NCI-H524 treated with DMSO at 0.1 percent for 48 hours (cell line): ENCODE data around the gene ZNF576.
A peak's percentile ranks its signal among the peaks of the same experiment; 100 is the strongest.
"Not testable (repeated sequence)": the region's sequence is repeated elsewhere in the genome, so short reads cannot be mapped to it uniquely, and the experiment has no call there.

ENCODE experiments used
- DNase-seq: peaks from one replicate; lab custom pipeline; 2025; lab: John Stamatoyannopoulos, UW

ZNF576 gene

GRCh38 chr19:43575156-43575950, 21.0 kb upstream of the ZNF576 start, which contains the start of the genes PINLYP and XRCC1:
Gene PINLYP (plus strand): TSS chr19:43575801. CDS start chr19:43577192, 1,391 bp downstream.
Gene XRCC1 (minus strand): TSS chr19:43575527. CDS start chr19:43575458, 69 bp downstream.
- DNase-seq = peak; percentile 78

- no peak for DNase-seq
Measured at GRCh38 chr19:43575955-43576878, 20.2 kb upstream of the ZNF576 start.

DNA sequence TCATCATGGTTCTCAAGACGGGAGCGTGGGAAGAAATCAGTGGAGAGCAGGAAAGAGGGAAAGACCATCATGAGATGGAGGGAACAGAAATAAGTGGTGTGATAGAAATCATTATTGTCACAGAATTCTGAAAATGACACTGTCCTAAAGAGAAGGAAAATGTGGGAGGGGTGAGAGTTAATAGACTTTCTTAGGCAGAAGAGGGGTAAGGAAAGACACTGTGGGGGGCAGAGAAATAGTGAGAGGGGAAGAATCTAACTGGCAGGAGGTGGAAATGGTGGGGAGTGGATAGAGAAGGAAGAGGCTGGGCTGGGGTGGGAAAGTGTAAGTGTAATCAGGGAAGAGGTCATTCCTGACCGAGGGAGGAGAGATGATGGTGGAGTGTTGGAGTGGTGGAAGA, 17.6 kb upstream of the ZNF576 start:
- no peak for DNase-seq

DNA sequence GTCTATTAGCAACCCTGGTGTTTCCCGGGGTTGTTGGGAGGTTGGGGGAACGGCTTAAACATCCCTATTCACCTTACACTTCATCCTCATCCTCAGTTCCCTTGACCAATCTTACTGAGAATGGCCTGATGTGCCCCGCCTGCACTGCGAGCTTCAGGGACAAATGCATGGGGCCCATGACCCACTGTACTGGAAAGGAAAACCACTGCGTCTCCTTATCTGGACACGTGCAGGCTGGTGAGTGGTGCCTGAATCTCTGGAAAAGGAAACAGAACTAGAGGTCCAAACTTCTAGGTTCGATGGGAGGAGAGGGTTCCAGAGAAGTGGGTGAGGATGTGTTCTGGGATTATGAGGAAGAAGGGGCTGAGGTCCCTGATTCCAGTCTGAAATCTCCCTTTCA, 14.9 kb upstream of the ZNF576 start:
- no peak for DNase-seq

- DNase-seq = no peak
Measured at GRCh38 chr19:43582495-43582894, 13.9 kb upstream of the ZNF576 start.

DNA sequence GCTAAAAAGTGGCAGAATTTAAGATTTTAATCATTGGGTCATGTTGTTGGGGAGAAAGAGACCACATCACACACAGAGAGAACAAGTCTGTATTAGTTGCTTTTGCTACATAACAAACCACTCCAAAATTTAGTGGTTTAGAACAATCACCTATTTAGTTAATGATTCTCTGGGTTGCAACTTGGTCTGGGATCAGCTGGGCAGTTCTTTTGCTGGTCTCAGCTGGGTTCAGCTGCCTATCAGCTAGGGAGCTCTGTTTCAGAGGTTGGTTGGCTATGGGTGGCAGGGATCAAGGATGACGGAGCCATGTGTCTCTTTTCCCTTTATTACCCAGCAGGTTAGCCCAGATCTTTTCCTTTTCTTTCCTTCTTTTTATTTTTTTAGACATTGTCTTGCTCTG, 11.9 kb upstream of the ZNF576 start:
- no peak for DNase-seq

GRCh38 chr19:43586346-43586745, 10.0 kb upstream of the ZNF576 start:
- DNase-seq = no peak

- not testable (repeated sequence) for DNase-seq
Measured at GRCh38 chr19:43587029-43587428, 9.4 kb upstream of the ZNF576 start.

DNA sequence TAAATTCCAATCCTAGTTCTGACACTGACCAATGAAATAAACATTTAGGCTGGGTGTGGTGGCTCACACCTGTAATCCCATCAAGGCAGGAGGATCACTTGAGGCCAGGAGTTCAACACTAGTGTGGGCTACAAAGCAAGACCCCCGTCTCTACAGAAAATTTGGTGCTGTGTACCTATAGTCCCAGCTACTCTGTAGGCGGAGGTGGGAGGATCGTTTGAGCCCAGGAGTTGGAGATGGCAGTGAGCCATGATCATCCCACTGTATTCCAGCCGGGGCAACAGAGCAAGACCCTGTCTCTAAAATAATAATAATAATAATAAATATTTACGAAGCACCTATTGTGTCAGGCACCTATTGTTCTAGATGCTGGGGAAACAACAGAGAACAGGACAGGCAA, 7.1 kb upstream of the ZNF576 start:
- no peak for DNase-seq

DNA sequence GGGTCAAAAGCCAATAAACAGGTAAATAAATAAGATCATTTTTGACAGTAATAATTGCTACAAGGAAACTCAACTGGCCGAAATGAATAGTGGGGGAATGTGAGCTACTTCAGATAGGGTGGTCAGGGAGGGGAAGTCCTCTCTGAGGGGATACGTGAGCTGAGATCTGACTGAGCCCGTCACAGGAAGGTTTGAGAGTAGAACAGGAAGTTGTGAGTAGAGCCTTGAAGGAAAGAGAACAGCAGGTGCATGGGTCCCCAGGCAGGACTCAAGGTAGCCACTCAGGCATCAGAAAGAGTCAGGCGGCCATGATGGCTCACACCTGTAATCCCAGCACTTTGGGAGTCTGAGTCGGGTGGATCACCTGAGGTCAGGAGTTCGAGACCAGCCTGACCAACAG, 6.7 kb upstream of the ZNF576 start:
- no peak for DNase-seq

DNA sequence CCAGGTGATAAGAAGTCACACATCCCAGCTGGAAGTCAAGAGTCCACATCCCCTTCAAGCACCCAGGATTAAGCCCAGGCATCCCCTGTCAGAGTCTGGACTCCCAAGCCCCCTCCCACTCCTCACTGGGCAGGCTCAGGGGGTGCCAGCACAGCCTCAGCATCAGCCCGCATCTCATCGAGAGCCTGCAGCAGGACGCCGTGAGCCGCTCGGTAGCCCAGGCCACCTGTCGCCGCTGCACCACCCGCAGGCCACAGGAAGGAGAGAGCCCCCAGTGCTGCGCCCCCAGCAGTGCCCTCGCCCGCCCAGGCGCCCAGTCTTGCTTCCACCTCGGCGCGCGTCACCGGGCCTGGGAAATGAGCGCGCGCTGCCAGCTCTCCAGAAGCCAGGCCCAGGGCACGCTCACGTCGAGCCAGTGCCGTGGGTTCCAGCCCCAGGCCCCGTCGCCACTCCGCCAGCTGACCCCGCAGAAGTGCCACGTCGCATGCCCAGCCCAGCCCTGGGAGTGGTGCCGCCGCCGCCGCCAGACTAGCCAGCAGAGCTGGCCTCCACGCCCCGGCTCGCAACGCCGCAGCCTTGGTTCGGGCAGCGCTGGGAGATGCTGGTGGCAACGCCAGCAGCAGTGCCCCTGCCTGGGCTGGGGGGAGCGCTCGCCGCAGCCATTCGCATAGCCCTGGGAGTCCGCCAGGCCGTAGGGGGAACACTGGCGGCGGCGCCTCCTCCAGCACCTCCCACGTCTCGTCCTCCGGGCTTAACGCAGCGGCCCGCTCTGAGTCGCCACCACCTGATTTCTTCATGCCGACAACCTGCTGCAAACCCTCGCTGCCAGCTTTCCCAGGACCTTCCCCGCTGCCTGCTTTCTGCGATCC, 4.3 kb upstream of the ZNF576 start:
- DNase-seq = no peak

DNA sequence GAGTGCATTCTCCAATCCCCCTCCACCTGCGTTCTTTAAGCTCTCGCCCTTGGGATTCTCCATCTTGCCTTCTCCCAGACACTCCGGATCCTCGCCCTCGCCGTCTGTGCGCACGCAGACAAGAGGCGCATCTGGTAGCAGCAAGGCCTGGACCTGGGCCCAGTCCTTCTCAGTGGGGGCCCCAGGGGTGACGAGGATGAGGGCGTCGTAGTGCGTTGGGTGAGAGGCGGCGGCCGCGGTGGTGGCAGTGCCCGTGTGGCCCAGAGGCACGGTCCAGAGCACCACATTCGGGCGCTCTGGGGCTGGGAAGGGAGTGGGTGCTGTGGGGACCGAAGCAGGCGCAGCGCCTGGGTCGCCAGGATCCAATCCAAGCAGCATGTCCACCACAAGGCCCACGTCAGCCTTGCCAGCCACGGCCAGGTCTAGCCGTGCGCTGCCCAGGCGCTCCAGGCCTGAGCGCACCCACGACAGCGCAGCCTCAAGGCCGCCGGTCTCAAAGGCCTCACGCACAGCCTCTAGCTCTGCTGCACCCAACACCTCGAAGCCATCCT, 3.5 kb upstream of the ZNF576 start:
- no peak for DNase-seq

DNA sequence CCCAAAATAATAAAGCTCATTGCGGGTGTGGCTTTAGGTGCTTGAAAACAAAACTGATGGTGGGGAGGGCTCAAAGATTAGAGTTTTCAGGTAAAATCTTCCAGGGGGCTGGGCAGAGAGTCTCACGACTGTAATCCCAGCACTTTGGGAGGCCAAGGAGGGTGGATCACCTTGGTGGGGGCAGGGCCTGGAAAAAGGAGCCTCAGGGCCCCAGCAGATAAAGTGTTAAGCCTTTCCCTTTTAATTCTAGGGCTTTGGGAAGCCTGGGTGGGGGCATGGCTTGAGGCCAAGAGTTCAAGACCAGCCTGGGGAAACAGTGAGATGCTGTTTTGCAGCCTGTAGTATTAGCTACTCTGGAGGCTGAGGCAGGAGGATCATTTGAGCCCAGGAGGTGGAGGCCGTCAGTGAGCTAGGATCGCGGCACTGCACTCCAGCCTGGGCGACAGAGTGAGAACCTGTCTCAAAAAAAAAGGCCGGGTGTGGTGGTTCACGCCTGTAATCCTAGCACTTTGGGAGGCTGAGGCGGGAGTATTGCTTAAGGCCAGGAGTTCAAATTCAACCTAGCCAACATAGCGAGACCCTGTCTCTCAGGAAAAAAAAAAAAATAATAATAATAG, 2.2 kb upstream of the ZNF576 start:
- DNase-seq = no peak

- DNase-seq = no peak
Measured at GRCh38 chr19:43594710-43595604, 1.4 kb upstream of the ZNF576 start.

- DNase-seq = no peak
Measured at GRCh38 chr19:43595605-43595998, 793 bp upstream of the ZNF576 start.

- DNase-seq = no peak
Measured at GRCh38 chr19:43596842-43597461, 557 bp downstream of the ZNF576 start.

DNA sequence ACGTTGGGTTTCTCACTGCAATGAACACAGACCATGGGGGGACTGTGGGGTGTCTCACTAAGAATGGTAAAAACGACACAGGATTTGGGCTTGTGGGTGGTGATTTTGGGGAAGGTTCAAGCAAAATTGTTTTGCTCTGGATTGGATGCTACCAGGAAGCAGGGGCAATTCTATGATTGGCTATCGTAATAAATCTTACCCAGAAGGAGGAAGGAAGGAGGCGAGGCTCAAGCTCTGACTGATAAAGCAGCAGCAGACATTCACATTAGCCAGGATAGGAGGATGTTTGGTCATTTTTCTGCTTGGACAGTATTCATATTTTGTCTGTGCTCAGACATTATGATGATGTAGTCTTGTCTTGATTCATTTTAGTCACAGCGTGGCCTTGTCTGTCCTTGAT, 1.5 kb downstream of the ZNF576 start:
- no peak for DNase-seq

DNA sequence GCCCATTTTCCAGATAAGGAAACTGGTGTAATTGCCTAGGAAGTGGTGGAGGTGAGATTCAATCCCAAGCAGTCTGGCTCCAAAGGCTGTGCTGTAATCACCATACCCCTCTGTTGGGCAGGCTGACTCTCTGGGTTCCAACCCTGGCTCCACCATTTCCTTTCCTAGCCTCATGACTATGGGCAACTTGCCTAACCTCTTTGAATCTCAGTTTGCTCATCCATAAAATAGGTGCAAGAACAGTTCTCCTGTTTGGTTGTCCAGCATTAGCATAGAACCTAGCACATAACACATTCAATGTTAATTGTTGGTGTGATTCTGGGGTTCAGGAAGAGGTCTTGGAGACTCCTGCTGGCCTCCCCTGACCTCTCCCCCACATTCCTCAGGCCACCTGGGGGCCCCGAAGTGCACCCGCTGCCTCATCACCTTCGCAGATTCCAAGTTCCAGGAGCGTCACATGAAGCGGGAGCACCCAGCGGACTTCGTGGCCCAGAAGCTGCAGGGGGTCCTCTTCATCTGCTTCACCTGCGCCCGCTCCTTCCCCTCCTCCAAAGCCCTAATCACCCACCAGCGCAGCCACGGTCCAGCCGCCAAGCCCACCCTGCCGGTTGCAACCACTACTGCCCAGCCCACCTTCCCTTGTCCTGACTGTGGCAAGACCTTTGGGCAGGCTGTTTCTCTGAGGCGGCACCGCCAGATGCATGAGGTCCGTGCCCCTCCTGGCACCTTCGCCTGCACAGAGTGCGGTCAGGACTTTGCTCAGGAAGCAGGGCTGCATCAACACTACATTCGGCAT, 2.2 kb downstream of the ZNF576 start:
- DNase-seq = no peak
